Suprapubic skin (tissue), 4 donors: ENCODE measurements around the gene DDX50.

Experiments used
- POLR2A ChIP-seq, 2 donors: fragments of 450-650 bp; IDR thresholded peaks; one replicate each; pipeline ENCODE4 v1.6.1; 2017; ENCODE audit warnings: antibody characterized with exemption in 2 of 2, mild to moderate bottlenecking in 2 of 2, moderate library complexity in 2 of 2
- POLR2AphosphoS5 ChIP-seq, 3 donors: sonication (generic); formaldehyde crosslinking; IDR thresholded peaks; one replicate each; pipeline ENCODE4 v1.6.1; 2017; ENCODE audit warnings: antibody characterized with exemption in 3 of 3
- TF ChIP-seq, protein P1 (sequence below), 2 donors: fragments of 200-600 bp in 1 of 2; fragments of 450-650 bp in 1 of 2; sonication (generic) in 1 of 2; IDR thresholded peaks; one replicate each; pipeline ENCODE4 v1.5.1; 2016 to 2019; ENCODE audit warnings: antibody characterized with exemption in 2 of 2, mild to moderate bottlenecking in 1 of 2, moderate library complexity in 1 of 2

DNA sequence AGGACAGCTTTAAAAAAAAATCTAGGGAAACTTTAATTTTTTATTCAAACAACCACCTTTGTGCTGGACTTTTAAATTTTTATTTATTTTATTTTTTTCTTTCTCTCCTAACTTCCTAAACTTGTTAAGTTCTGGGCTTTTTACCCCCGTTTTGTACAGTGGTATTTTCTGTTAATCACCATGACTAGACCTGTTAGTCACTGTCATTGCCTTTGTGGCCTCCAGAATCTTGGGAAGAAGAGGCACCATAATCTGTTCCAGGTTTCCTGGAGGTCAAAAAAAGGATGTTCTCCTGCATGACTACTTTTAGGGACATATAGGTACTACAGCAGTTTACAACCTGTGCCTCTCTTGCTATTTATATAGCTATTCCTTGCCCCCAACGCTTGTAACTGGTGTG, 31.1 kb upstream of the DDX50 start:
- TF ChIP-seq, protein P1, sequence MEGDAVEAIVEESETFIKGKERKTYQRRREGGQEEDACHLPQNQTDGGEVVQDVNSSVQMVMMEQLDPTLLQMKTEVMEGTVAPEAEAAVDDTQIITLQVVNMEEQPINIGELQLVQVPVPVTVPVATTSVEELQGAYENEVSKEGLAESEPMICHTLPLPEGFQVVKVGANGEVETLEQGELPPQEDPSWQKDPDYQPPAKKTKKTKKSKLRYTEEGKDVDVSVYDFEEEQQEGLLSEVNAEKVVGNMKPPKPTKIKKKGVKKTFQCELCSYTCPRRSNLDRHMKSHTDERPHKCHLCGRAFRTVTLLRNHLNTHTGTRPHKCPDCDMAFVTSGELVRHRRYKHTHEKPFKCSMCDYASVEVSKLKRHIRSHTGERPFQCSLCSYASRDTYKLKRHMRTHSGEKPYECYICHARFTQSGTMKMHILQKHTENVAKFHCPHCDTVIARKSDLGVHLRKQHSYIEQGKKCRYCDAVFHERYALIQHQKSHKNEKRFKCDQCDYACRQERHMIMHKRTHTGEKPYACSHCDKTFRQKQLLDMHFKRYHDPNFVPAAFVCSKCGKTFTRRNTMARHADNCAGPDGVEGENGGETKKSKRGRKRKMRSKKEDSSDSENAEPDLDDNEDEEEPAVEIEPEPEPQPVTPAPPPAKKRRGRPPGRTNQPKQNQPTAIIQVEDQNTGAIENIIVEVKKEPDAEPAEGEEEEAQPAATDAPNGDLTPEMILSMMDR (IDR thresholded peaks at IDR 0.05) = no peak
- TF ChIP-seq POLR2A (IDR thresholded peaks at IDR 0.05) = no peak
- TF ChIP-seq POLR2AphosphoS5 (IDR thresholded peaks at IDR 0.05) = no peak
